HUES6 (cell line): ENCODE data around the gene MLKL.
A peak's percentile ranks its signal among the peaks of the same experiment; 100 is the strongest.

Experiments
- H3K27ac ChIP-seq: 2 replicates; pipeline ENCODE4 v1.7.0; 2013; ENCODE audit warnings: low read depth, mild to moderate bottlenecking, low read length, inconsistent platforms
- H3K27me3 ChIP-seq: 2 replicates; pipeline ENCODE4 v1.6.1; 2013; ENCODE audit warnings: low read length; ENCODE audit not compliant: control insufficient read depth, insufficient read depth
- H3K36me3 ChIP-seq: 2 replicates; pipeline ENCODE4 v1.6.1; 2013; ENCODE audit warnings: low read length; ENCODE audit not compliant: control insufficient read depth, insufficient read depth
- H3K4me1 ChIP-seq: 2 replicates; pipeline ENCODE4 v1.6.1; 2013; ENCODE audit warnings: low read length; ENCODE audit not compliant: control insufficient read depth, insufficient read depth
- H3K4me3 ChIP-seq: 2 replicates; pipeline ENCODE4 v1.5.1; 2013; ENCODE audit warnings: low read depth, low read length
- H3K9ac ChIP-seq: one replicate; pipeline ENCODE4 v1.6.1; 2013; ENCODE audit warnings: mild to moderate bottlenecking, low read length
- H3K9me3 ChIP-seq: 2 replicates; pipeline ENCODE4 v1.6.1; 2013; ENCODE audit warnings: low read depth, low read length; ENCODE audit not compliant: control insufficient read depth, insufficient read depth

MLKL gene

GRCh38 chr16:74700438-74701225 lies at the start of gene MLKL:
TSS of gene MLKL (minus strand) at chr16:74700862. CDS start at chr16:74695757, 5,105 bp downstream.
- no peak within 1 kb of the TSS for H3K9ac ChIP-seq
- peaks cover 5% of the 10 kb centered on the region; the same call in 1 of the 2 replicates for H3K4me1 ChIP-seq
- H3K36me3 ChIP-seq, result no peaks in the 10 kb centered on the region
- H3K9me3 ChIP-seq, result no peaks in the 10 kb centered on the region
- H3K27ac ChIP-seq, result no peak within 1 kb of the TSS
- peaks cover 10% of the 10 kb centered on the region; the same call in 1 of the 2 replicates for H3K27me3 ChIP-seq
- peak within 1 kb of the TSS; percentile 51 for H3K4me3 ChIP-seq

GRCh38 chr16:74749291-74750055 lies 48.8 kb upstream of the MLKL start:
- Histone ChIP-seq H3K9ac (no peak overlapping the region), H3K27me3 (no peaks in the 10 kb centered on the region), H3K36me3 (no peaks in the 10 kb centered on the region), H3K9me3 (no peaks in the 10 kb centered on the region), H3K4me1 (peaks cover 18% of the 10 kb centered on the region), H3K27ac (no peak overlapping the region), H3K4me3 (no peak overlapping the region; the same call in 1 of the 2 replicates)

GRCh38 chr16:74748616-74749026 lies 48.0 kb upstream of the MLKL start:
- H3K4me3 ChIP-seq, result no peak overlapping the region
- peaks cover 22% of the 10 kb centered on the region for H3K4me1 ChIP-seq
- no peaks in the 10 kb centered on the region for H3K27me3 ChIP-seq
- no peaks in the 10 kb centered on the region for H3K9me3 ChIP-seq
- no peak overlapping the region for H3K9ac ChIP-seq
- no peak overlapping the region for H3K27ac ChIP-seq
- no peaks in the 10 kb centered on the region for H3K36me3 ChIP-seq

GRCh38 chr16:74747716-74748615 lies 47.3 kb upstream of the MLKL start:
- no peak overlapping the region for H3K9ac ChIP-seq
- no peak overlapping the region for H3K4me3 ChIP-seq
- no peak overlapping the region for H3K27ac ChIP-seq
- peaks cover 27% of the 10 kb centered on the region for H3K4me1 ChIP-seq
- no peaks in the 10 kb centered on the region for H3K36me3 ChIP-seq
- H3K9me3 ChIP-seq, result no peaks in the 10 kb centered on the region
- H3K27me3 ChIP-seq, result no peaks in the 10 kb centered on the region

GRCh38 chr16:74745926-74746325 lies 45.3 kb upstream of the MLKL start:
- Histone ChIP-seq H3K4me1 (peaks cover 32% of the 10 kb centered on the region), H3K36me3 (no peaks in the 10 kb centered on the region), H3K4me3 (no peak overlapping the region), H3K27me3 (no peaks in the 10 kb centered on the region), H3K9ac (no peak overlapping the region), H3K27ac (no peak overlapping the region), H3K9me3 (no peaks in the 10 kb centered on the region)

- Histone ChIP-seq H3K27me3 (no peaks in the 10 kb centered on the region), H3K36me3 (no peaks in the 10 kb centered on the region), H3K27ac (no peak overlapping the region), H3K4me1 (peaks cover 32% of the 10 kb centered on the region), H3K4me3 (no peak overlapping the region), H3K9me3 (no peaks in the 10 kb centered on the region), H3K9ac (no peak overlapping the region)
Observed at GRCh38 chr16:74745109-74745615, 44.5 kb upstream of the MLKL start.

- H3K9me3 ChIP-seq, result no peaks in the 10 kb centered on the region
- H3K4me3 ChIP-seq, result no peak overlapping the region
- no peaks in the 10 kb centered on the region for H3K27me3 ChIP-seq
- peaks cover 29% of the 10 kb centered on the region for H3K4me1 ChIP-seq
- H3K36me3 ChIP-seq, result no peaks in the 10 kb centered on the region
- H3K9ac ChIP-seq, result no peak overlapping the region
- H3K27ac ChIP-seq, result no peak overlapping the region
Observed at GRCh38 chr16:74744566-74744965, 43.9 kb upstream of the MLKL start.

- Histone ChIP-seq H3K36me3 (no peaks in the 10 kb centered on the region), H3K4me3 (no peak overlapping the region), H3K4me1 (peaks cover 23% of the 10 kb centered on the region; the same call in 1 of the 2 replicates), H3K9me3 (no peaks in the 10 kb centered on the region), H3K27me3 (no peaks in the 10 kb centered on the region), H3K9ac (no peak overlapping the region), H3K27ac (no peak overlapping the region)
Observed at GRCh38 chr16:74743668-74744299, 43.1 kb upstream of the MLKL start.

- Histone ChIP-seq H3K4me3 (no peak overlapping the region), H3K9me3 (no peaks in the 10 kb centered on the region), H3K27me3 (no peaks in the 10 kb centered on the region), H3K4me1 (peaks cover 27% of the 10 kb centered on the region; the same call in 1 of the 2 replicates), H3K9ac (no peak overlapping the region), H3K36me3 (no peaks in the 10 kb centered on the region), H3K27ac (no peak overlapping the region)
Observed at GRCh38 chr16:74743045-74743667, 42.5 kb upstream of the MLKL start.

GRCh38 chr16:74742051-74742481 lies 41.4 kb upstream of the MLKL start:
- H3K9ac ChIP-seq, result no peak overlapping the region
- no peak overlapping the region for H3K27ac ChIP-seq

More at GRCh38 chr16:74742051-74742481, 41.4 kb upstream of the MLKL start:
- peaks cover 31% of the 10 kb centered on the region; the same call in 1 of the 2 replicates for H3K4me1 ChIP-seq
- no peaks in the 10 kb centered on the region for H3K36me3 ChIP-seq
- H3K4me3 ChIP-seq, result no peak overlapping the region
- no peaks in the 10 kb centered on the region for H3K27me3 ChIP-seq
- H3K9me3 ChIP-seq, result no peaks in the 10 kb centered on the region
